ENCODE data around the gene DGKQ. TPM values are rescaled to one million over a fixed set of nuclear protein-coding genes. Genes with fewer than 3 reads are reported as not detected.

DGKQ gene
- total and polyA plus RNA-seq, 9 of the 15 experiments (the other 6 are each of a cell fraction or from before 2014, with no cell fraction given) = 0.17 to 22.0 (median 5.6) TPM

GRCh38 chr4:1002631-1003251 lies 29.4 kb upstream of the DGKQ start:
- Histone ChIP-seq H3K79me2 (ENCODE audit: control insufficient read depth, insufficient read depth, low read length) (no peaks in the 10 kb centered on the region), H4K20me1 (replicated peaks; ENCODE audit: control insufficient read depth, insufficient read depth, low read length) (no peaks in the 10 kb centered on the region), H3K9ac (ENCODE audit: insufficient read depth in 1 of 2, low read depth in 2 of 2, low read length in 2 of 2) (no peak overlapping the region), H3K9me1 (ENCODE audit: control insufficient read depth, insufficient read depth, low read length) (no peaks in the 10 kb centered on the region), H2AFZ (ENCODE audit: low read depth, low read length) (no peak overlapping the region), H3K27me3 (ENCODE audit: control insufficient read depth in 2 of 2, insufficient read depth in 2 of 2, low read length in 2 of 2) (no peaks in the 10 kb centered on the region), H3K36me3 (ENCODE audit: control insufficient read depth, insufficient read depth, low read length) (no peaks in the 10 kb centered on the region), H3K4me1 (replicated peaks in 1 of 2; ENCODE audit: control insufficient read depth in 2 of 2, insufficient read depth in 2 of 2, low read length in 2 of 2) (peaks cover 3 to 40% of the 10 kb centered on the region in 2 experiments; a peak in 2 of 5 replicates), H3K4me3 (no peak overlapping the region), H3K27ac (ENCODE audit: extremely low read depth, low read depth, low read length) (no peak overlapping the region), H3K9me3 (replicated peaks; ENCODE audit: control insufficient read depth, insufficient read depth, low read depth, low read length) (no peaks in the 10 kb centered on the region), H3K4me2 (ENCODE audit: insufficient read depth, low read length) (no peak overlapping the region)
- ChIA-PET CTCF (ENCODE audit: low intra/inter-chr PET ratio) (no interaction called here), POLR2A (no interaction called here)
- in situ Hi-C loops (cut with MboI) = no loop called here
- DNase-seq (ENCODE audit: extremely low read depth in 1 of 4, low spot score in 3 of 4) (no peak), ATAC-seq (no peak), FAIRE-seq (no peak)
- no TSS peak for BruUV-seq (replicated peaks)
- intact Hi-C loops (cut with micrococcal nuclease) = no loop called here
- no peak for TF ChIP-seq ETV5 (CRISPR knock-in tag; IDR thresholded peaks at IDR 0.05; ENCODE audit: low read depth)
- no CpG with 5 or more reads among the region's 75 CpGs for WGBS (ENCODE audit: insufficient coverage, low coverage, missing lambda C conversion rate)

GRCh38 chr4:1002131-1002630 lies 28.8 kb upstream of the DGKQ start:
- intact Hi-C loops (cut with micrococcal nuclease) = no loop called here
- Histone ChIP-seq H3K4me2 (ENCODE audit: insufficient read depth, low read length) (no peak overlapping the region), H3K36me3 (ENCODE audit: control insufficient read depth, insufficient read depth, low read length) (no peaks in the 10 kb centered on the region), H4K20me1 (replicated peaks; ENCODE audit: control insufficient read depth, insufficient read depth, low read length) (no peaks in the 10 kb centered on the region), H3K9ac (ENCODE audit: insufficient read depth in 1 of 2, low read depth in 2 of 2, low read length in 2 of 2) (no peak overlapping the region), H3K4me3 (no peak overlapping the region), H3K79me2 (ENCODE audit: control insufficient read depth, insufficient read depth, low read length) (no peaks in the 10 kb centered on the region), H2AFZ (ENCODE audit: low read depth, low read length) (no peak overlapping the region), H3K4me1 (replicated peaks in 1 of 2; ENCODE audit: control insufficient read depth in 2 of 2, insufficient read depth in 2 of 2, low read length in 2 of 2) (peaks cover 3 to 45% of the 10 kb centered on the region in 2 experiments; a peak in 2 of 5 replicates), H3K27ac (ENCODE audit: extremely low read depth, low read depth, low read length) (no peak overlapping the region), H3K9me3 (replicated peaks; ENCODE audit: control insufficient read depth, insufficient read depth, low read depth, low read length) (no peaks in the 10 kb centered on the region), H3K9me1 (ENCODE audit: control insufficient read depth, insufficient read depth, low read length) (no peaks in the 10 kb centered on the region), H3K27me3 (ENCODE audit: control insufficient read depth in 2 of 2, insufficient read depth in 2 of 2, low read length in 2 of 2) (no peaks in the 10 kb centered on the region)
- DNase-seq (ENCODE audit: extremely low read depth in 1 of 4, low spot score in 3 of 4) (no peak), ATAC-seq (no peak), FAIRE-seq (no peak)
- ChIA-PET POLR2A (no interaction called here), CTCF (ENCODE audit: low intra/inter-chr PET ratio) (no interaction called here)
- WGBS (ENCODE audit: insufficient coverage, low coverage, missing lambda C conversion rate) = 87% methylated on average over 18 of the region's 54 CpGs
- BruUV-seq (replicated peaks) = no TSS peak
- in situ Hi-C loops (cut with MboI) = no loop called here
- no peak for TF ChIP-seq HCFC1 (IDR thresholded peaks at IDR 0.05; ENCODE audit: low read depth, low read length)
- TF ChIP-seq CEBPB (tag; IDR thresholded peaks at IDR 0.05) = peak; percentile 42
- TF ChIP-seq GABPB2 (CRISPR knock-in tag; conservative IDR thresholded peaks at IDR 0.05) = no peak
- no peak for TF ChIP-seq XRCC5 (IDR thresholded peaks at IDR 0.05; ENCODE audit: low read depth, low read length)
- peak; percentile 1; the same call in 1 of the 2 replicates for TF ChIP-seq POLR2G (IDR thresholded peaks at IDR 0.05; ENCODE audit: low read depth, low read length)
- TF ChIP-seq CEBPG (CRISPR knock-in tag; IDR thresholded peaks at IDR 0.05) = peak; percentile 18; the same call in 1 of the 2 replicates
- TF ChIP-seq CEBPG (tag; conservative IDR thresholded peaks at IDR 0.05 in 1 of 2, IDR thresholded peaks at IDR 0.05 in 1 of 2) = no peak
- peak; percentile 90; the same call in 1 of the 2 replicates for TF ChIP-seq ZBTB33 (CRISPR knock-in tag; IDR thresholded peaks at IDR 0.05)
- TF ChIP-seq ERF (CRISPR knock-in tag; IDR thresholded peaks at IDR 0.05) = no peak
- no peak for TF ChIP-seq PKNOX1 (IDR thresholded peaks at IDR 0.05)
- no peak for TF ChIP-seq TOE1 (IDR thresholded peaks at IDR 0.05; ENCODE audit: borderline replicate concordance)
- TF ChIP-seq TOE1 (CRISPR knock-in tag; IDR thresholded peaks at IDR 0.05; ENCODE audit: borderline replicate concordance, low read depth) = no peak
